GM12865 (cell line): ENCODE data around the gene B4GALT2.

Source experiments
- DNase-seq: peaks from one replicate; pipeline ENCODE4 v3.0.0; 2010; ENCODE audit warnings: low read depth
- H3K4me3 ChIP-seq: 2 replicates; pipeline ENCODE4 v1.5.1; 2011; ENCODE audit warnings: mild to moderate bottlenecking, low read depth, low read length, control low read depth
- TF ChIP-seq, protein P1 (sequence below): IDR thresholded peaks from 2 replicates; pipeline ENCODE4 v1.5.1; 2011; ENCODE audit warnings: low read length, control low read depth, low read depth, inconsistent platforms; ENCODE audit not compliant: insufficient read depth; ENCODE audit errors: missing control alignments

The B4GALT2 gene

DNA sequence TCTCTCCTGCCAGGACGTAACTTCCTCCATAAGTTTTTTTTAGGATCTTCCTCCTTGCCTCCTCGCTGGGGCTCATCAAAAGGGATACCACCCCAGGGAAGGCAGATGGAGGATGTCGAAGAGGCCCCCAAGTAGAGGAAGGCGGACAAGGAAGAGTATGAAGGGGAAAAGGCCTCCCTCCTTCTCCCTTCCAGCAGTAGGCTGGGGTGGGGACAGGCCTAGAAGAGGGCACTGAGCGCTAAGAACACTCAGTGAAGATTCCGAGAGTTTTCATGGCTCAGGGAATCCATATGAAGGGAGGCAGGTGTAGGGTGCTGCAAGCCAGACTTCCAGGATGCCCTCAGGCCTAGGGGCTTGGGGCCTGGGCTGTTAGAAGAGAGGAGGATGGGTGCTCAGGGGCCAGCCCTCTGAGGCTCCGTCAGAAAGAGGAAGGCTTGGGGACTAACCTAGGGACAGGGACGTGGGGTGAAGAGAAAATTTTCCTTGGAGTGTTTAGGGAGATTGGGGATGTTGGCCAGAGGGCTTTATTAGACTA lies 54.1 kb downstream of the B4GALT2 start:
- DNase-seq, result no peak
- TF ChIP-seq, protein P1, sequence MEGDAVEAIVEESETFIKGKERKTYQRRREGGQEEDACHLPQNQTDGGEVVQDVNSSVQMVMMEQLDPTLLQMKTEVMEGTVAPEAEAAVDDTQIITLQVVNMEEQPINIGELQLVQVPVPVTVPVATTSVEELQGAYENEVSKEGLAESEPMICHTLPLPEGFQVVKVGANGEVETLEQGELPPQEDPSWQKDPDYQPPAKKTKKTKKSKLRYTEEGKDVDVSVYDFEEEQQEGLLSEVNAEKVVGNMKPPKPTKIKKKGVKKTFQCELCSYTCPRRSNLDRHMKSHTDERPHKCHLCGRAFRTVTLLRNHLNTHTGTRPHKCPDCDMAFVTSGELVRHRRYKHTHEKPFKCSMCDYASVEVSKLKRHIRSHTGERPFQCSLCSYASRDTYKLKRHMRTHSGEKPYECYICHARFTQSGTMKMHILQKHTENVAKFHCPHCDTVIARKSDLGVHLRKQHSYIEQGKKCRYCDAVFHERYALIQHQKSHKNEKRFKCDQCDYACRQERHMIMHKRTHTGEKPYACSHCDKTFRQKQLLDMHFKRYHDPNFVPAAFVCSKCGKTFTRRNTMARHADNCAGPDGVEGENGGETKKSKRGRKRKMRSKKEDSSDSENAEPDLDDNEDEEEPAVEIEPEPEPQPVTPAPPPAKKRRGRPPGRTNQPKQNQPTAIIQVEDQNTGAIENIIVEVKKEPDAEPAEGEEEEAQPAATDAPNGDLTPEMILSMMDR, result no peak
- no peak overlapping the region for H3K4me3 ChIP-seq

DNA sequence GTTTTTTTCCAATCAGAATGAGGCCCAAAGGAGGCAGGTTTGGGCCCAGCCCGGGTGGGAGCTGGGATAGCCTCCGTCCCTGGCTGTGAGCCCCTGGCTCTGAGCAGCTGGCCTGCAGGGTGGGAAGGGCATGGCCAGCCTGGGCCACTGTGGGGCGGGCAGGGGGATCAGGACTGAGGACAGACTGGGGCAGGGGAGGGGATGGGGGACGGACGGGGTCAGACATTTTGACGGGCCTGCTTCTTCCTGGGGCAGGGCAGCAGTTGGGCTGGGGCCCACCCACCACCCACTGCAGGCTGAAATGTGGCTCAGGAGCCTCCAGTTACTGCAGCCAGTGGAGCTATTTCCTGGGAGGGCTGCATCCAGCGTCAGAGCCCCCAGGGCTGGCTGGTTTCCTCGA lies 54.7 kb downstream of the B4GALT2 start:
- TF ChIP-seq, protein P1, result no peak
- no peak for DNase-seq
- no peak overlapping the region for H3K4me3 ChIP-seq

DNA sequence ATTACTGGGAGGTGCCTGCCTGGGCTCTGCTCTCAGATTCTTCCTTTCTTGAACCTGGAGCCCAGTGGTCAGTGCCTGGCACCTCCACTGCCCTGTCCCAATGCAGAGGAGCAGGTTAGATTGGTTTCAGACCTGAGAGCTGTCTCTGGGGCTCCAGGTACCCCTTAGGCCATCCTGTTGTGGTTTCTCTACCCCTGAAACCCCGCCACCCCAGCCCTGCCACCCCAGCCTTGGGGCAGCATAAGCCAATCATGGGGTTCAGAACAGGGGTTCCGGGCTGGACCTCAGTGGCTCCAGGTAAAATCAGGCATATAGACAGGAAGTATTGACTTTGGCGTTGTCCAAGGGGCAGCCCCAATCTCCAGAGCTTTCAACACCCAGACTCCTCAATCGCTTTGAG lies 55.4 kb downstream of the B4GALT2 start:
- TF ChIP-seq, protein P1, result no peak
- H3K4me3 ChIP-seq, result no peak overlapping the region
- DNase-seq, result no peak

DNA sequence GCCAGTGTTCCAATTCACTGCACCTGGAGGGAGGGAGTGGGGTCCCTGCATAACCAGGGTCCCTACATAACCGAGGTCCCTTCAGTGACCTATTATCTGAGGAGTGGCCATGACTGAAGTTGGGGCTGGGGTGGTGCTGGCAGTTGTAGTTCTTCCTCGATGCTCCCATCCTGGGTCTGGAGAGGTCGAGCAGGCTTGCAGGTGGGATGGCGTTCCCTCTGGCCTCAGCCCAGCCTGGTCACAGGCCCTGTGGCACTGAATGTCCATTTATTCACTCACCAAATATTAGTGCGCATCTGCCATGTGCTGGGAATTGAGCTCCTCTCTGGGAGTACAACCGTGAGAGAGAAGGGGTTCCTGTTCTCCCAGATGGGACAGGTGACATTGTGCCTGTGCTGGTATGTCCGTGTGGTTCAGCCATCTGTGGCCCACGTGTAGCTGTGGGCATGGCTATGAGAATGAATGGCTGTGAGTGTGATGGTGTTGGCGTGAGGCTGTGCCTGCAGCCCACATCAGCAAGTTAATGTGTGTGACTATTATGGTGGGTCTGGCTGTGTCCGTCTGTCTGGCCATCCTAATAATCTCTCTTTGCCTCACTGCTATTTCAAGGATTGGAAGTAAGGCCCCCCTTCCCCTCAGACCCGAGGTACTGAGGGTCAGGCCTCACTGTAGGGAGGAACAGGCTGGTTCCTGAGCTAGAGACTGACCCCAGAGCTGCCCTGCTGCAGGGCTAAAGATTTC lies 56.1 kb downstream of the B4GALT2 start:
- no peak for DNase-seq
- TF ChIP-seq, protein P1, result no peak
- no peak overlapping the region for H3K4me3 ChIP-seq

DNA sequence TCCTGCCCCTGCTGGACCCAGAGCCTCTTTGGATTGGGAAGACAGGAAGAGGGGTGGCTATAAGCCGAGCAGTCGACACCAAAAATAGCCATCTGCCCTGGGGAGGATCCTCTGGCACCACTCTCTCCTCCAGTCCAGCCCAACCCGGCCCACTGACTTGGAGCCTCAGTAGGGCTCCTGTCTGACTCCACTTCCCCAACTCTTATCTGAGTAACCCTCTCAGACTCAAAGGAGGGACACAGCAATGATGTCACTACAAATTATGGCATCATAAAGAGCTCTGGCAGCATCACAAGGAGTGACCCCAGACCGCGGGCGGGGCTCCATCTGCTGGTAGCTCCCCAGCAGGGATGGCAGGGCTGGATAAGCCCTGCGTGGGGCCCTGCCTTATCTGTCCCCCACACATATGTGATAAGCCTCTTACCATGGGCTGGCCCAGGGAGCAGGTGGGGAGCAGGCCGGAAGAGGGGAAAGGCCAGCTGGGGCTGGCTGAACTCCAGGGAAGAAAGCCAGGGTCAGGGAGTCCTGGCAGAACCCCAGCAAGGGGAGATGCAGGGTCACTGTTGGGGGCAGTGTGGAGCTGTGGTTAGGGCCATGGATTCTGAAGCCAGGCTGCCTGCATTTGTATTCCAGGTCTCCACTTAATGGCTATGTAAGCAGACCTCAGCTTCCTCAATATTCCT lies 56.9 kb downstream of the B4GALT2 start:
- DNase-seq, result no peak
- TF ChIP-seq, protein P1, result no peak
- no peak overlapping the region for H3K4me3 ChIP-seq

DNA sequence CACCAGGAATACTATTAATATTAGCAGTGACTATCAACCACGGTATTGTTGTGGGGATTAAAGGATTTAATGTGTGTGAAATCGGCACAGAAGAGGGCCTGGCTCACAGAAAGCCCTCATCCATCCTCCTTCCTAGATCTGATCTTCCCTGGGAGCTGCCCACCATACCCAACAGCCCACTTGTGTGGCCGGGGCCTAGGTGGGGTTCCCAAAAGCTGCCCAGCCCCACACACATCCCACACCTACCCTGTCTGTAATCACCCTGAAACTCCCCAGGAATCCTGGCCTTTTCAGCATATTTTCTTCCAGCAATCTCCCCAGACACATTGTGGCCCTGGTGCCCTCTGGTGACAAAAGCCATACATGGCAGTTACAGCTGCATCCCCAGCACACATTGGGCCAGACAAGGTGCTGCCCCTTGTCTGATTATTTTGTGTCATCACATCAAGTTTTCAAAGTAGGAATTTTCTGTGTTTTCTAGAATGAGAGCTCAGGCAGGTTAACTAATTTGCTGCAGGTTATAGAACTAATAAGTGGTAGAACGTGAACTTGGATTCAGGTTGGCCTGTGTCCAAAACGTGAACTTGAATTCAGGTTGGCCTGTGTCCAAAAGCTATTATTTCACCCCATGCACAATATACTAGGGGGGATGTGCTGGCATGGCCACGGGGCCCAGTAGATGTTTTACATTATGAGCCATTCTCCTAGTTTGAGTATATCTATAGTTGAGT lies 57.6 kb downstream of the B4GALT2 start:
- TF ChIP-seq, protein P1, result peak; percentile 83
- peak; percentile 68 for DNase-seq
- H3K4me3 ChIP-seq, result no peak overlapping the region
